Measurements from ENCODE around the gene RGS14.
"Not testable (repeated sequence)": the region's sequence is repeated elsewhere in the genome, so short reads cannot be mapped to it uniquely, and the experiment has no call there.

RGS14 gene

GRCh38 chr5:177355868-177356168, 1.9 kb upstream of the RGS14 start:
- no peaks in the 10 kb centered on the region for H3K9me3 ChIP-seq (ENCODE audit: low read depth, low read length)
- no peak overlapping the region for H3K4me3 ChIP-seq
- H3K9ac ChIP-seq (ENCODE audit: insufficient read length): no peak overlapping the region
- no peak overlapping the region for H3K27ac ChIP-seq
- no peaks in the 10 kb centered on the region for H3K36me3 ChIP-seq (ENCODE audit: insufficient read depth, low read length)
- TF ChIP-seq EZH2 (IDR thresholded peaks at IDR 0.05) (no peak), POLR2AphosphoS5 (IDR thresholded peaks at IDR 0.05; ENCODE audit: borderline replicate concordance, low read depth, low read length) (no peak), FOXP2 (optimal IDR thresholded peaks at IDR 0.05; ENCODE audit: control extremely low read depth, extremely low read length, insufficient read depth) (no peak)
- no peak for DNase-seq (ENCODE audit: low read depth, low spot score)

GRCh38 chr5:177356746-177357145, 978 bp upstream of the RGS14 start:
- H3K36me3 ChIP-seq (ENCODE audit: insufficient read depth, low read length): no peaks in the 10 kb centered on the region
- TF ChIP-seq FOXP2 (optimal IDR thresholded peaks at IDR 0.05; ENCODE audit: control extremely low read depth, extremely low read length, insufficient read depth) (no peak), POLR2AphosphoS5 (IDR thresholded peaks at IDR 0.05; ENCODE audit: borderline replicate concordance, low read depth, low read length) (no peak), EZH2 (IDR thresholded peaks at IDR 0.05) (no peak)

GRCh38 chr5:177357146-177357458, 622 bp upstream of the RGS14 start:
- Histone ChIP-seq H3K9me3 (ENCODE audit: low read depth, low read length) (no peaks in the 10 kb centered on the region), H3K27ac (no peak overlapping the region), H3K4me3 (peak overlapping the region; percentile 89), H3K9ac (ENCODE audit: insufficient read length) (no peak overlapping the region), H3K36me3 (ENCODE audit: insufficient read depth, low read length) (no peaks in the 10 kb centered on the region)
- no peak for TF ChIP-seq EZH2 (IDR thresholded peaks at IDR 0.05)
- TF ChIP-seq POLR2AphosphoS5 (IDR thresholded peaks at IDR 0.05; ENCODE audit: borderline replicate concordance, low read depth, low read length): no peak
- no peak for TF ChIP-seq FOXP2 (optimal IDR thresholded peaks at IDR 0.05; ENCODE audit: control extremely low read depth, extremely low read length, insufficient read depth)
- no peak for DNase-seq (ENCODE audit: low read depth, low spot score)

More at GRCh38 chr5:177356746-177357145, 978 bp upstream of the RGS14 start:
- H3K4me3 ChIP-seq: no peak overlapping the region
- DNase-seq (ENCODE audit: low read depth, low spot score): no peak
- no peak overlapping the region for H3K9ac ChIP-seq (ENCODE audit: insufficient read length)
- H3K27ac ChIP-seq: no peak overlapping the region
- no peaks in the 10 kb centered on the region for H3K9me3 ChIP-seq (ENCODE audit: low read depth, low read length)

GRCh38 chr5:177358370-177358819, 671 bp downstream of the RGS14 start:
- Histone ChIP-seq H3K36me3 (ENCODE audit: insufficient read depth, low read length) (no peaks in the 10 kb centered on the region), H3K27ac (no peak overlapping the region), H3K4me3 (peak overlapping the region; percentile 89), H3K9me3 (ENCODE audit: low read depth, low read length) (no peaks in the 10 kb centered on the region), H3K9ac (ENCODE audit: insufficient read length) (peak overlapping the region; percentile 59)
- no peak for DNase-seq (ENCODE audit: low read depth, low spot score)
- TF ChIP-seq FOXP2 (optimal IDR thresholded peaks at IDR 0.05; ENCODE audit: control extremely low read depth, extremely low read length, insufficient read depth) (no peak), POLR2AphosphoS5 (IDR thresholded peaks at IDR 0.05; ENCODE audit: borderline replicate concordance, low read depth, low read length) (no peak), EZH2 (IDR thresholded peaks at IDR 0.05) (no peak)

GRCh38 chr5:177359451-177359851, 1.7 kb downstream of the RGS14 start:
- TF ChIP-seq EZH2 (IDR thresholded peaks at IDR 0.05) (no peak), POLR2AphosphoS5 (IDR thresholded peaks at IDR 0.05; ENCODE audit: borderline replicate concordance, low read depth, low read length) (no peak), FOXP2 (optimal IDR thresholded peaks at IDR 0.05; ENCODE audit: control extremely low read depth, extremely low read length, insufficient read depth) (no peak)
- Histone ChIP-seq H3K4me3 (no peak overlapping the region), H3K27ac (no peak overlapping the region), H3K36me3 (ENCODE audit: insufficient read depth, low read length) (no peaks in the 10 kb centered on the region), H3K9ac (ENCODE audit: insufficient read length) (no peak overlapping the region), H3K9me3 (ENCODE audit: low read depth, low read length) (no peaks in the 10 kb centered on the region)
- DNase-seq (ENCODE audit: low read depth, low spot score): no peak

- Histone ChIP-seq H3K4me3 (no peak overlapping the region), H3K9me3 (ENCODE audit: low read depth, low read length) (no peaks in the 10 kb centered on the region), H3K9ac (ENCODE audit: insufficient read length) (no peak overlapping the region), H3K27ac (no peak overlapping the region), H3K36me3 (ENCODE audit: insufficient read depth, low read length) (no peaks in the 10 kb centered on the region)
- TF ChIP-seq POLR2AphosphoS5 (IDR thresholded peaks at IDR 0.05; ENCODE audit: borderline replicate concordance, low read depth, low read length) (no peak), FOXP2 (optimal IDR thresholded peaks at IDR 0.05; ENCODE audit: control extremely low read depth, extremely low read length, insufficient read depth) (no peak), EZH2 (IDR thresholded peaks at IDR 0.05) (no peak)
- no peak for DNase-seq (ENCODE audit: low read depth, low spot score)
These were observed 2.1 kb downstream of the RGS14 start for GRCh38 chr5:177359860-177360259.

GRCh38 chr5:177360740-177361139, 3.0 kb downstream of the RGS14 start:
- not testable (repeated sequence) for H3K9me3 ChIP-seq (ENCODE audit: low read depth, low read length); H3K4me3 ChIP-seq; H3K27ac ChIP-seq; DNase-seq (ENCODE audit: low read depth, low spot score); H3K9ac ChIP-seq (ENCODE audit: insufficient read length); H3K36me3 ChIP-seq (ENCODE audit: insufficient read depth, low read length)

- no peaks in the 10 kb centered on the region for H3K9me3 ChIP-seq (ENCODE audit: low read depth, low read length)
- H3K36me3 ChIP-seq (ENCODE audit: insufficient read depth, low read length): no peaks in the 10 kb centered on the region
- H3K9ac ChIP-seq (ENCODE audit: insufficient read length): no peak overlapping the region
- TF ChIP-seq POLR2AphosphoS5 (IDR thresholded peaks at IDR 0.05; ENCODE audit: borderline replicate concordance, low read depth, low read length) (no peak), EZH2 (IDR thresholded peaks at IDR 0.05) (no peak), FOXP2 (optimal IDR thresholded peaks at IDR 0.05; ENCODE audit: control extremely low read depth, extremely low read length, insufficient read depth) (no peak)
- H3K27ac ChIP-seq: no peak overlapping the region
- no peak for DNase-seq (ENCODE audit: low read depth, low spot score)
- no peak overlapping the region for H3K4me3 ChIP-seq
These were observed 3.9 kb downstream of the RGS14 start for GRCh38 chr5:177361418-177362291.

- no peak overlapping the region for H3K27ac ChIP-seq
- no peak overlapping the region for H3K4me3 ChIP-seq
- H3K9me3 ChIP-seq (ENCODE audit: low read depth, low read length): no peaks in the 10 kb centered on the region
- H3K9ac ChIP-seq (ENCODE audit: insufficient read length): no peak overlapping the region
- no peak for TF ChIP-seq EZH2 (IDR thresholded peaks at IDR 0.05)
- TF ChIP-seq FOXP2 (optimal IDR thresholded peaks at IDR 0.05; ENCODE audit: control extremely low read depth, extremely low read length, insufficient read depth): no peak
- no peak for TF ChIP-seq POLR2AphosphoS5 (IDR thresholded peaks at IDR 0.05; ENCODE audit: borderline replicate concordance, low read depth, low read length)
- H3K36me3 ChIP-seq (ENCODE audit: insufficient read depth, low read length): no peaks in the 10 kb centered on the region
- DNase-seq (ENCODE audit: low read depth, low spot score): no peak
These were observed 4.5 kb downstream of the RGS14 start for GRCh38 chr5:177362292-177362609.
